IPS-NIHi7 (cell line): Measurements from ENCODE around the gene FBXL4.

Source experiments
- DNase-seq: peaks from one replicate; pipeline ENCODE4 v3.0.0; 2012; ENCODE audit warnings: mixed read lengths; ENCODE audit errors: extremely low spot score

Gene FBXL4

GRCh38 chr6:98947411-98948292, at the start of gene FBXL4:
Gene FBXL4, minus strand, starts transcription at chr6:98947946. Its CDS starts 20,958 bp downstream, at chr6:98926988.
- peak; percentile 98 for DNase-seq

GRCh38 chr6:98995116-98995515, 47.4 kb upstream of the FBXL4 start:
- no peak for DNase-seq

GRCh38 chr6:98992535-98992934, 44.8 kb upstream of the FBXL4 start:
- DNase-seq: no peak

- no peak for DNase-seq
These were observed 38.4 kb upstream of the FBXL4 start for GRCh38 chr6:98986071-98986615.

- no peak for DNase-seq
These were observed 37.6 kb upstream of the FBXL4 start for GRCh38 chr6:98985391-98985790.

- DNase-seq: no peak
These were observed 36.4 kb upstream of the FBXL4 start for GRCh38 chr6:98984121-98984520.

- no peak for DNase-seq
These were observed 33.7 kb upstream of the FBXL4 start for GRCh38 chr6:98981473-98981872.

- DNase-seq: peak; percentile 61
These were observed 33.1 kb upstream of the FBXL4 start for GRCh38 chr6:98980819-98981218.

GRCh38 chr6:98977671-98978292, 30.0 kb upstream of the FBXL4 start:
- DNase-seq: no peak

GRCh38 chr6:98976674-98977385, 29.1 kb upstream of the FBXL4 start:
- DNase-seq: no peak

- DNase-seq: no peak
These were observed 27.7 kb upstream of the FBXL4 start for GRCh38 chr6:98975421-98975820.

- DNase-seq: no peak
These were observed 26.6 kb upstream of the FBXL4 start for GRCh38 chr6:98974309-98974708.

GRCh38 chr6:98973571-98973970, 25.8 kb upstream of the FBXL4 start:
- DNase-seq: no peak

- no peak for DNase-seq
These were observed 23.6 kb upstream of the FBXL4 start for GRCh38 chr6:98971303-98971702.

- no peak for DNase-seq
These were observed 22.7 kb upstream of the FBXL4 start for GRCh38 chr6:98970469-98970868.

- no peak for DNase-seq
These were observed 19.9 kb upstream of the FBXL4 start for GRCh38 chr6:98967616-98968015.

- no peak for DNase-seq
These were observed 11.9 kb upstream of the FBXL4 start for GRCh38 chr6:98959631-98960030.

- no peak for DNase-seq
These were observed 11.0 kb upstream of the FBXL4 start for GRCh38 chr6:98958776-98959175.

- DNase-seq: no peak
These were observed 9.7 kb upstream of the FBXL4 start for GRCh38 chr6:98957450-98957849.

- no peak for DNase-seq
These were observed 1.8 kb upstream of the FBXL4 start for GRCh38 chr6:98949589-98949988.

- DNase-seq: no peak
These were observed 801 bp downstream of the FBXL4 start for GRCh38 chr6:98946879-98947410.

GRCh38 chr6:98946266-98946878, 1.4 kb downstream of the FBXL4 start:
- DNase-seq: no peak
